ENCODE data around the gene USE1.
A peak's percentile ranks its signal among the peaks of the same experiment; 100 is the strongest.

Gene USE1

GRCh38 chr19:17237747-17238706 is 22.9 kb downstream of the USE1 start:
- Histone ChIP-seq H3K9me3 (ENCODE audit: control insufficient read depth, low read length) (no peaks in the 10 kb centered on the region), H3K36me3 (ENCODE audit: control insufficient read depth, insufficient read depth, low read length) (peaks cover 60% of the 10 kb centered on the region), H3K4me1 (ENCODE audit: control insufficient read depth, insufficient read depth, low read length, poor library complexity, severe bottlenecking) (peaks cover 25% of the 10 kb centered on the region), H3K4me3 (ENCODE audit: extremely low read depth, insufficient read depth, low read length, poor library complexity, severe bottlenecking) (no peak overlapping the region), H3K27ac (ENCODE audit: low read depth, low read length, severe bottlenecking) (no peak overlapping the region)
- 96 to 97% methylated on average over 10 to 12 of the region's 13 CpGs for WGBS, 2 experiments (ENCODE audit: insufficient coverage in 2 of 2)

- Histone ChIP-seq H3K4me1 (ENCODE audit: control insufficient read depth, insufficient read depth, low read length, poor library complexity, severe bottlenecking) (peaks cover 21% of the 10 kb centered on the region), H3K27ac (ENCODE audit: low read depth, low read length, severe bottlenecking) (no peak overlapping the region), H3K4me3 (ENCODE audit: extremely low read depth, insufficient read depth, low read length, poor library complexity, severe bottlenecking) (no peak overlapping the region), H3K36me3 (ENCODE audit: control insufficient read depth, insufficient read depth, low read length) (peaks cover 43% of the 10 kb centered on the region), H3K9me3 (ENCODE audit: control insufficient read depth, low read length) (no peaks in the 10 kb centered on the region)
- WGBS, 2 experiments (ENCODE audit: insufficient coverage in 2 of 2) = 87 to 94% methylated on average over 18 to 21 of the region's 24 CpGs
Observed at GRCh38 chr19:17240062-17240752, 25.1 kb downstream of the USE1 start.

- Histone ChIP-seq H3K9me3 (ENCODE audit: control insufficient read depth, low read length) (no peaks in the 10 kb centered on the region), H3K4me1 (ENCODE audit: control insufficient read depth, insufficient read depth, low read length, poor library complexity, severe bottlenecking) (peaks cover 21% of the 10 kb centered on the region), H3K36me3 (ENCODE audit: control insufficient read depth, insufficient read depth, low read length) (peaks cover 40% of the 10 kb centered on the region), H3K27ac (ENCODE audit: low read depth, low read length, severe bottlenecking) (no peak overlapping the region), H3K4me3 (ENCODE audit: extremely low read depth, insufficient read depth, low read length, poor library complexity, severe bottlenecking) (no peak overlapping the region)
- 96 to 100% methylated on average over 5 of the region's 6 CpGs for WGBS, 2 experiments (ENCODE audit: insufficient coverage in 2 of 2)
Observed at GRCh38 chr19:17240826-17241399, 25.8 kb downstream of the USE1 start.

- H3K27ac ChIP-seq (ENCODE audit: low read depth, low read length, severe bottlenecking) = no peak overlapping the region
- H3K4me1 ChIP-seq (ENCODE audit: control insufficient read depth, insufficient read depth, low read length, poor library complexity, severe bottlenecking) = peaks cover 12% of the 10 kb centered on the region
- peaks cover 30% of the 10 kb centered on the region for H3K36me3 ChIP-seq (ENCODE audit: control insufficient read depth, insufficient read depth, low read length)
- WGBS, 2 experiments (ENCODE audit: insufficient coverage in 2 of 2) = 73 to 81% methylated on average over 3 to 5 of the region's 8 CpGs
- peak overlapping the region; percentile 90 for H3K4me3 ChIP-seq (ENCODE audit: extremely low read depth, insufficient read depth, low read length, poor library complexity, severe bottlenecking)
- no peaks in the 10 kb centered on the region for H3K9me3 ChIP-seq (ENCODE audit: control insufficient read depth, low read length)
Observed at GRCh38 chr19:17242431-17243208, 27.5 kb downstream of the USE1 start.

- H3K4me1 ChIP-seq (ENCODE audit: control insufficient read depth, insufficient read depth, low read length, poor library complexity, severe bottlenecking) = peaks cover 12% of the 10 kb centered on the region
- H3K9me3 ChIP-seq (ENCODE audit: control insufficient read depth, low read length) = no peaks in the 10 kb centered on the region
- H3K36me3 ChIP-seq (ENCODE audit: control insufficient read depth, insufficient read depth, low read length) = peaks cover 23% of the 10 kb centered on the region
- 20 to 23% methylated on average over 5 to 7 of the region's 8 CpGs for WGBS, 2 experiments (ENCODE audit: insufficient coverage in 2 of 2)
- peak overlapping the region; percentile 49 for H3K27ac ChIP-seq (ENCODE audit: low read depth, low read length, severe bottlenecking)
- peak overlapping the region; percentile 90 for H3K4me3 ChIP-seq (ENCODE audit: extremely low read depth, insufficient read depth, low read length, poor library complexity, severe bottlenecking)
Observed at GRCh38 chr19:17243211-17243829, 28.2 kb downstream of the USE1 start.

- WGBS, 2 experiments (ENCODE audit: insufficient coverage in 2 of 2) = 1% methylated on average over 42 to 45 of the region's 52 CpGs
- Histone ChIP-seq H3K27ac (ENCODE audit: low read depth, low read length, severe bottlenecking) (peak overlapping the region; percentile 49), H3K4me1 (ENCODE audit: control insufficient read depth, insufficient read depth, low read length, poor library complexity, severe bottlenecking) (peaks cover 17% of the 10 kb centered on the region), H3K9me3 (ENCODE audit: control insufficient read depth, low read length) (no peaks in the 10 kb centered on the region), H3K4me3 (ENCODE audit: extremely low read depth, insufficient read depth, low read length, poor library complexity, severe bottlenecking) (peak overlapping the region; percentile 90), H3K36me3 (ENCODE audit: control insufficient read depth, insufficient read depth, low read length) (peaks cover 18% of the 10 kb centered on the region)
Observed at GRCh38 chr19:17243830-17244617, 28.9 kb downstream of the USE1 start.

- H3K4me3 ChIP-seq (ENCODE audit: extremely low read depth, insufficient read depth, low read length, poor library complexity, severe bottlenecking) = peak overlapping the region; percentile 90
- H3K9me3 ChIP-seq (ENCODE audit: control insufficient read depth, low read length) = no peaks in the 10 kb centered on the region
- peaks cover 20% of the 10 kb centered on the region for H3K4me1 ChIP-seq (ENCODE audit: control insufficient read depth, insufficient read depth, low read length, poor library complexity, severe bottlenecking)
- WGBS, 2 experiments (ENCODE audit: insufficient coverage in 2 of 2) = 0 to 1% methylated on average over 70 to 94 of the region's 100 CpGs
- peak overlapping the region; percentile 49 for H3K27ac ChIP-seq (ENCODE audit: low read depth, low read length, severe bottlenecking)
- peaks cover 16% of the 10 kb centered on the region for H3K36me3 ChIP-seq (ENCODE audit: control insufficient read depth, insufficient read depth, low read length)
Observed at GRCh38 chr19:17244618-17245534, 29.7 kb downstream of the USE1 start.

- H3K4me1 ChIP-seq (ENCODE audit: control insufficient read depth, insufficient read depth, low read length, poor library complexity, severe bottlenecking) = peaks cover 20% of the 10 kb centered on the region
- H3K27ac ChIP-seq (ENCODE audit: low read depth, low read length, severe bottlenecking) = peak within 1 kb of the TSS; percentile 83
- WGBS, 2 experiments (ENCODE audit: insufficient coverage in 2 of 2) = 0 to 1% methylated on average over 27 to 38 of the region's 72 CpGs
Observed at GRCh38 chr19:17245535-17245984, 30.4 kb downstream of the USE1 start, which contains the start of gene NR2F6. Gene NR2F6, minus strand, starts transcription at chr19:17245919. Its CDS starts 699 bp downstream, at chr19:17245220.

More at GRCh38 chr19:17245535-17245984, 30.4 kb downstream of the USE1 start, which contains the start of gene NR2F6:
- Histone ChIP-seq H3K9me3 (ENCODE audit: control insufficient read depth, low read length) (no peaks in the 10 kb centered on the region), H3K36me3 (ENCODE audit: control insufficient read depth, insufficient read depth, low read length) (peaks cover 9% of the 10 kb centered on the region), H3K4me3 (ENCODE audit: extremely low read depth, insufficient read depth, low read length, poor library complexity, severe bottlenecking) (peak within 1 kb of the TSS; percentile 90)

All from mesodermal cell (in vitro differentiated cells).